Skeletal muscle tissue (tissue), 4 donors: ENCODE data around the gene SLC6A3. TPM values are rescaled to one million over a fixed set of nuclear protein-coding genes. Genes with fewer than 3 reads are reported as not detected.
"Not testable (repeated sequence)": the region's sequence is repeated elsewhere in the genome, so short reads cannot be mapped to it uniquely, and the experiment has no call there.

Experiments
- H3K27ac ChIP-seq: one replicate; pipeline ENCODE4 v1.7.0; 2013; ENCODE audit warnings: mild to moderate bottlenecking, low read depth, low read length, inconsistent platforms
- H3K27me3 ChIP-seq, 3 donors: one replicate each; pipeline ENCODE4 v1.7.0; 2013; ENCODE audit warnings: low read length in 3 of 3; ENCODE audit not compliant: control insufficient read depth in 3 of 3, insufficient read depth in 3 of 3
- H3K36me3 ChIP-seq, 3 donors: one replicate each; pipeline ENCODE4 v1.7.0; 2013; ENCODE audit warnings: low read length in 3 of 3; ENCODE audit not compliant: control insufficient read depth in 3 of 3, insufficient read depth in 3 of 3
- H3K4me1 ChIP-seq, 3 donors: one replicate each; pipeline ENCODE4 v1.7.0; 2013; ENCODE audit warnings: low read length in 3 of 3, mild to moderate bottlenecking in 3 of 3; ENCODE audit not compliant: control insufficient read depth in 3 of 3, insufficient read depth in 3 of 3
- H3K4me3 ChIP-seq, 3 donors: one replicate each; pipeline ENCODE4 v1.7.0; 2013; ENCODE audit warnings: low read length in 3 of 3
- H3K9ac ChIP-seq, 3 donors: one replicate each; pipeline ENCODE4 v1.7.0; 2013; ENCODE audit warnings: low read length in 3 of 3, mild to moderate bottlenecking in 3 of 3, moderate library complexity in 2 of 3, low read depth in 1 of 3
- H3K9me3 ChIP-seq, 3 donors: one replicate each; pipeline ENCODE4 v1.7.0; 2013; ENCODE audit warnings: low read length in 3 of 3; ENCODE audit not compliant: control insufficient read depth in 3 of 3
- total RNA-seq: library from RNA; depleted of rRNA; stranded (reverse); fragments of >200 nt; gene quantifications from one replicate; pipeline ENCODE4 v1.2.3, GENCODE V29; 2014
- donor health status: Osteomylitis.

SLC6A3 gene
- total RNA-seq, 1 donor from 2014 or later: not detected

DNA sequence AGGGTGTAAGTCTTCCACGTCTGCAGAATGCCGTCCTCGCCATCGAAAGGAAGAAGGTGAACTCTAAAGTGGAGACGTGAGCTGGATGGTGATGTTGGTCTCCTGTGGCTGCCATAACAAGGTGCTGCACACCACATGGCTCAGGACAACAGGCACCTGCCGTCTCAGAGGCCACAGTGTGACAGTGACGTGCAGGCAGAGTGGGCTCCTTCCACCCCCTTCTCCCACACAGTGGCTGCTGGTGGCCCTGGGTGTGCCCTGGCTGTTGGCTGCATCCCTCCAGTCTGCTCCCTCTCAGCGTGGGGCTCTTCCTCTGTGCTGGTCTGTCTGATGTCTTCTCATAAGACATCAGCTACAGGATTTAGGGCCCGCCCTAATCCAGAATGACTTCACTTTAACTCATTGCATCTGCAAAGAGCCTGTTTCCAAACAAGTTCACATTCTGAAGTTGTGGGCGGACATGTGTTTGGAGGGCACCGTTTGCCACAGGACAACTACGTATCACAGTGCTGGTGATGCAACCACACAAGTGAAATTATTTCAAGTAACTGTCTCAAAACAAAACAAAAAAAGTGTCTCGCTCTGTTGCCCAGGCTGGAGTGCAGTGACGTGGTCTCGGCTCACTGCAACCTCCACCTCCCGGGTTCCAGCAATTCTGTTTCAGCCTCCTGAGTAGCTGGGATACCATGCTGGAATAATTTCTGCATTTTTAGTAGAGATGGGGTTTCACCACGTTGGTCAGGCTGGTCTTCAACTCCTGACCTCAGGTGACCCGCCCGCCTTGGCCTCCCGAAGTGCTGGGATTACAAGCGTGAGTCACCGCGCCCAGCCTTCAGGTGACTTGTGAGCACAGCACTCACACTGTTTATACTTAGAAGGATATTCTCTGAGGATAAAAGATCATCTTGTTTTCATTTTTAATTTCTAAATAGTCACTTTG is 69.1 kb downstream of the SLC6A3 start:
- no peaks in the 10 kb centered on the region for H3K9me3 ChIP-seq
- H3K4me1 ChIP-seq: peaks cover 4 to 19% (median 13%) of the 10 kb centered on the region in 3 donors
- no peak overlapping the region for H3K27ac ChIP-seq
- H3K27me3 ChIP-seq: peaks cover 19 to 24% (median 24%) of the 10 kb centered on the region in 3 donors
- H3K4me3 ChIP-seq: no peak overlapping the region
- H3K36me3 ChIP-seq: no peaks in the 10 kb centered on the region
- H3K9ac ChIP-seq: no peak overlapping the region

DNA sequence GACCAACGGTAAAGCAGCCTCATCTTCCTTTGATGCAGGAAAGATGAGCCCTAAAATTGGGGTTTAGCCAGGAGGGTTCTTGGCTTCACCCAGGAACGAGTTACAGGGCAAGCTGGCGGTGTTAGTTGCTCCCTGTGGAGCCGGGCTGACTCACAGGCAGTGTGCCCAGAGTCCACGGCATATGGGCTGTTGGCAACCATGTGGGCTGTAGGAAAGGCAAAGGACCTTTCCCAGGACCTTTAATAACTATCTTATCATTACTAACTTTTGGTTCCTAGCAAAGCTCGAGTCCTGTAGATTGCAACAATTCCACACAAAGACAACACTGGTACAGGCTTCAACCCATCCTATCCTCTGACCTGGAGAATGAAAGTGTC is 70.6 kb downstream of the SLC6A3 start:
- Histone ChIP-seq H3K9ac (no peak overlapping the region), H3K9me3 (no peaks in the 10 kb centered on the region), H3K4me1 (peaks cover 4 to 11% (median 5%) of the 10 kb centered on the region in 3 donors), H3K27ac (no peak overlapping the region), H3K4me3 (no peak overlapping the region), H3K27me3 (peaks cover 11 to 18% (median 14%) of the 10 kb centered on the region in 3 donors), H3K36me3 (no peaks in the 10 kb centered on the region)

DNA sequence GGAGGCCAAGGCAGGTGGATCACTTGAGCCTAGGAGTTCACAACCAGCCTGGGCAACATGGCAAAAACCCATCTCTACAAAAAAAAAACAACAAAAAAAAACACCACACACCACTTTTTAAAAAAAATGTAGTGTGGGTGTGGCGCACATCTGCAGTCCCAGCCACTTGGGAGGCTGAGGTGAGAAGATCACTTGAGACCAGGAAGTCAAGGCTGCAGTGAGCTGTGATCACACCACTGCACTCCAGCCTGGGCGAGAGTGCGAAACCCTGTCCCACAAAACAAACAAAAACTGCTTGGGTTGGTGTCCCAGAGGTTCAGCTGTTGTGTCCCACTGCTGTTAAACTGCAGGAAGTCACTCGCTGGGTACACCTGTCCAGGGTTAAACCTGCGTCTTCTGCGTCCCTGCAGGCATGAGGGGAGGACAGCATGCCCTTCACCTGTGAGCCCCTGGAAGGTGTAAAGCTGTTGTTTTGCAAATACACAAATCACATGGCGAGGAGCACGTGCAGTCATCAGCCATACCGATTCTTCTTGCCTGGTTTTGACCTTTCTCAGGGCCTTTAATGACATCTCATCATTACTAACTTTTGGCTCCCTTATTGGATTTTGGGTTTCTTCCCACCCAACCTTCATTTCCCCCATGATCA is 71.1 kb downstream of the SLC6A3 start:
- H3K9me3 ChIP-seq: no peaks in the 10 kb centered on the region
- peaks cover 4 to 11% (median 5%) of the 10 kb centered on the region in 3 donors for H3K4me1 ChIP-seq
- H3K36me3 ChIP-seq: no peaks in the 10 kb centered on the region
- no peak overlapping the region for H3K27ac ChIP-seq
- peaks cover 7 to 14% (median 14%) of the 10 kb centered on the region in 3 donors for H3K27me3 ChIP-seq
- no peak overlapping the region for H3K9ac ChIP-seq
- no peak overlapping the region for H3K4me3 ChIP-seq

- not testable (repeated sequence) for H3K4me3 ChIP-seq, H3K36me3 ChIP-seq, H3K9me3 ChIP-seq, H3K9ac ChIP-seq, H3K27ac ChIP-seq
- Histone ChIP-seq H3K27me3 (peaks cover 4 to 22% (median 12%) of the 10 kb centered on the region in 3 donors), H3K4me1 (peaks cover under 1 to 11% (median 5%) of the 10 kb centered on the region in 3 donors)
Measured at GRCh38 chr5:1371972-1372342, 73.3 kb downstream of the SLC6A3 start.

DNA sequence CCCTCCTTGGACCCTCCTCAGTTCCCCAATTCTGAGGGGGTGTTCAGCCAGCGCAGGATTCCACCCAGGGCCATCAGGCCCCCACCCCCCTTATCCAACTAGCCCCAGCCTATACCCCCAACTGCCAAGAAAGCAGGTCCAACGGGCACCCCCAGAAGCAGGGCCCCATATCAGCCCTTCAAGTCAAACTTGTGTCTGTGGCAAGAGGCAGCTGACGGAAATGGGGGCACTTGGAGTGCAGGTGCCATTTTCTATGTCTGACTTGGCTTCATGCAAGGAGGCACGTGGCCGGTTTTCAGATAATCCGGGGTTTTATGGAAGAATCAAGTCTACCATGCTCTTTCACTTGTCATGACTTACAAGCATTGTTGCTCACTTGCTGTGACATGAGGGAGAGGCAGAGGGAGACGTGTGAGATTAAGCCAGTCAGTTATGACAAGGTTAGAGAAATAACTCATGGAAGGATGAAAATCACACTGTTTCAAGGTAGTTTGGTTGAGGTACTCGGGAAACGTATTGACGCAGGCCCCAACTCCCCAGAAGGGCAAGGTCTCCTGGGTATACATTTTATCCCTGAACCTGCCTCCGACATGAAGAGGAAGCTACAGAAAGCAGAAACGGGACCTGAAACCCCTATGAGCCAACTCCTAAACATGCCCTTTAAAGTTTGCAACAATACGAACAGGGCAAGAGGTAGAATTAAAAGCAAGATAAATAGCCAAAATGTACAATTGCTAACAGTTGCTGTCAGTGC is 73.8 kb downstream of the SLC6A3 start:
- Histone ChIP-seq H3K36me3 (no peaks in the 10 kb centered on the region), H3K27me3 (peaks cover 4 to 22% (median 12%) of the 10 kb centered on the region in 3 donors), H3K9ac (no peak overlapping the region), H3K4me1 (peaks cover 0 to 11% (median 3%) of the 10 kb centered on the region in 3 donors), H3K9me3 (no peaks in the 10 kb centered on the region), H3K4me3 (no peak overlapping the region), H3K27ac (no peak overlapping the region)

DNA sequence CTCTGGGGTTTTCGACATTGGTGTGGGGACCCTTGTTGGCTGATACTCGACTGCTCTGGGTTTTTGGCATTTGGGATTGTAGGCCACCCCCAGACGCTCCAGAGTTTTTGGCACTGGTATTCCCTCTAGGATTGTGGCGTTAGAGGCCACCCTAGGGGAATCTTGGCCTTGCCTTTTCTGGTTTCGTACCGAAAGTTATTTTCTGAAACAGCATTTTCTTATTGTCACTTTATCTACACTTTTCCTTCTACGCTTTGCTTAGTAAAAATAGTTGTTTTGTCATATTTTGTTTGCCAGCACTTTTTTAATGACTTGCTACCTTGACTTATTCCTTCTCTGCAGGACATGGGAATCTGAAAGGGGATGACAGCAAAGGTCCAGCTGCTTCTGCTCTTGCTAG is 75.2 kb downstream of the SLC6A3 start:
- Histone ChIP-seq H3K9me3 (no peaks in the 10 kb centered on the region), H3K4me1 (peaks cover 0 to 10% (median 2%) of the 10 kb centered on the region in 3 donors), H3K9ac (no peak overlapping the region), H3K4me3 (no peak overlapping the region), H3K27ac (no peak overlapping the region), H3K36me3 (no peaks in the 10 kb centered on the region), H3K27me3 (peaks cover 0 to 18% (median 9%) of the 10 kb centered on the region in 3 donors)

- Histone ChIP-seq H3K27ac (no peak overlapping the region), H3K9ac (no peak overlapping the region), H3K36me3 (no peaks in the 10 kb centered on the region), H3K4me3 (no peak overlapping the region), H3K27me3 (peaks cover 3 to 24% (median 17%) of the 10 kb centered on the region in 3 donors), H3K9me3 (no peaks in the 10 kb centered on the region), H3K4me1 (no peaks in the 10 kb centered on the region)
Measured at GRCh38 chr5:1368756-1369155, 76.5 kb downstream of the SLC6A3 start.

DNA sequence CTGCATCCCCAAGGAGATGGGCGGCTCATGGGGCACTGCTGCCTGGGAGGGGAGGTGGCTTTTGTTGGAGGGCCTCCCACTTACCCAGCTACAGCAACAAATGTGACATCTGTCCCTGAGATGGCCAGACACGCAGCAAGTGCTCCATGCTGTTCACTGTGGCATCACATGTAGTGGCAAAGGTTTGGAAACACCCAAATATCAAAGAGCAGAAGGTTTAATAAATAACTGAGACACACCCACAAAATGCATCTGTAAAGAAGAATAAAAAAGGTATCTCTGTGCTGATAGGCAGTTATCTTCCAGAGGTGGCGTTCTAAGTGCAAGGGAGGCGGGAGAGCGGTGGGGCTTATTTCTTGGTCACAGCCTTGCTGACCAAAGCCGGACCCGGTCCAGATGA is 77.0 kb downstream of the SLC6A3 start:
- H3K27me3 ChIP-seq: peaks cover 8 to 28% (median 21%) of the 10 kb centered on the region in 3 donors
- H3K4me3 ChIP-seq: no peak overlapping the region
- no peak overlapping the region for H3K9ac ChIP-seq
- H3K9me3 ChIP-seq: no peaks in the 10 kb centered on the region
- no peaks in the 10 kb centered on the region for H3K4me1 ChIP-seq
- H3K27ac ChIP-seq: no peak overlapping the region
- no peaks in the 10 kb centered on the region for H3K36me3 ChIP-seq

DNA sequence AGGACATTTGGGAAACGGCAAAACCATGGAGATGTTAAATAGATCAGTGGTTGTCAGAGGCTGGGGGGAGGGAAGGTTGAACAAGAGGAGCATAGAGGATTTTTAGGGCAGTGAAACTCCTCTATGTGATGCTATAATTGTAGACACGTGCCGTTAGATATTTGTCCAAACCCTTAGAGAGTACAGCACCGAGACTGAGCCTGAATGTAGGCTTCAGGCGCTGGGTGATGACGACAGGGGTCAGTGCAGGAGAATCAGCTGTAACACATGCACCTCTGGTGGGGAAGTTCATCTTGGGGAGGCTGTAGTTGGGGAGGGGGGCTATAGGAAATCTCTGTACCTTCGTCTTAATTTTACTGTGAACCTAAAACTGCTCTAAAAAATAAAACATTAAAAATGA is 78.1 kb downstream of the SLC6A3 start:
- Histone ChIP-seq H3K36me3 (no peaks in the 10 kb centered on the region), H3K4me3 (no peak overlapping the region), H3K4me1 (no peaks in the 10 kb centered on the region), H3K9me3 (no peaks in the 10 kb centered on the region), H3K27me3 (peaks cover 12 to 38% (median 27%) of the 10 kb centered on the region in 3 donors), H3K27ac (no peak overlapping the region), H3K9ac (no peak overlapping the region)
